Immature natural killer cell (primary cell): ENCODE measurements around the gene TBC1D2B. TPM values are rescaled to one million over a fixed set of nuclear protein-coding genes. Genes with fewer than 3 reads are reported as not detected.

Experiments used
- DNase-seq, 3 donors: peaks; one replicate each; pipeline ENCODE4 v3.0.0; 2022; ENCODE audit warnings: mixed read lengths in 1 of 3
- H3K27ac Mint-ChIP-seq, 6 donors: one replicate each; pipeline ENCODE4 v1.8.0; 2020; ENCODE audit warnings: mixed read lengths in 6 of 6, mild to moderate bottlenecking in 5 of 6, inconsistent platforms in 4 of 6, moderate library complexity in 3 of 6
- H3K27me3 Mint-ChIP-seq, 3 donors: one replicate each; pipeline ENCODE4 v1.8.0; 2020 to 2021; ENCODE audit warnings: low read depth in 3 of 3, mild to moderate bottlenecking in 3 of 3, mixed read lengths in 3 of 3, moderate library complexity in 3 of 3, inconsistent platforms in 1 of 3
- H3K36me3 Mint-ChIP-seq, 3 donors: one replicate each; pipeline ENCODE4 v1.8.0; 2020; ENCODE audit warnings: mixed read lengths in 3 of 3, inconsistent platforms in 2 of 3, mild to moderate bottlenecking in 2 of 3
- H3K4me1 Mint-ChIP-seq, 2 donors: one replicate each; pipeline ENCODE4 v1.8.0; 2020; ENCODE audit warnings: inconsistent platforms in 2 of 2, mild to moderate bottlenecking in 2 of 2, mixed read lengths in 2 of 2, moderate library complexity in 1 of 2
- H3K4me3 Mint-ChIP-seq, 5 donors: one replicate each; pipeline ENCODE4 v1.8.0; 2020; ENCODE audit warnings: mild to moderate bottlenecking in 5 of 5, mixed read lengths in 5 of 5, inconsistent platforms in 3 of 5, moderate library complexity in 3 of 5
- H3K9me3 Mint-ChIP-seq, 6 donors: one replicate each; pipeline ENCODE4 v1.8.0; 2020; ENCODE audit warnings: mild to moderate bottlenecking in 6 of 6, mixed read lengths in 6 of 6, inconsistent platforms in 4 of 6, moderate library complexity in 3 of 6
- polyA plus RNA-seq, 3 donors: library from polyadenylated mRNA; unstranded; fragments of 300-500 nt; fragmentation: Illumina TruSeq; gene quantifications; one replicate each; pipeline ENCODE4 v1.2.3, GENCODE V29; 2021

Gene TBC1D2B
- polyA plus RNA-seq, 3 donors from 2014 or later: 3.5 to 10.2 (median 7.8) TPM

DNA sequence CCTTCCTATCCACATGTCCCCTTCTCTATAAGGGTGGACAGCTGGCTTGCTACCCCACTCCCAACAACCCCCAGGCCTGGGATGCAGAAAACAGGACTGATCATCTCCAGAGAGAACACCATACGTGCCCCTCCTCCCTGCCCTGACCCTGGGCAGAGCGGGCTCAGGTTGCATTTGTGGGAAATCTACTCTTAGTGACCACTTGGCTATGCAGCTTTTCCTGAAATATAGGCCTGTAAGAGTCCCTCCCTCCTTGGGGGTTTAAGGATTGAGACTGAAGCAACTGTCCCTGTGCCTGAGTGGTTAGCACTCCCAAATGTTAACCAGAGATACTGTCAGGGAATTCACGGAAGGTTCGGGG, 26.6 kb upstream of the TBC1D2B start:
- Mint-ChIP-seq H3K27ac (peak overlapping the region; percentile 6 to 80 (median 62)), H3K4me1 (peaks cover 50 to 57% of the 10 kb centered on the region in 2 donors), H3K27me3 (peaks cover 5 to 10% (median 6%) of the 10 kb centered on the region in 3 donors), H3K9me3 (no peaks in the 10 kb centered on the region), H3K36me3 (no peaks in the 10 kb centered on the region), H3K4me3 (peak overlapping the region; percentile 62 to 79 (median 67))
- DNase-seq: no peak

DNA sequence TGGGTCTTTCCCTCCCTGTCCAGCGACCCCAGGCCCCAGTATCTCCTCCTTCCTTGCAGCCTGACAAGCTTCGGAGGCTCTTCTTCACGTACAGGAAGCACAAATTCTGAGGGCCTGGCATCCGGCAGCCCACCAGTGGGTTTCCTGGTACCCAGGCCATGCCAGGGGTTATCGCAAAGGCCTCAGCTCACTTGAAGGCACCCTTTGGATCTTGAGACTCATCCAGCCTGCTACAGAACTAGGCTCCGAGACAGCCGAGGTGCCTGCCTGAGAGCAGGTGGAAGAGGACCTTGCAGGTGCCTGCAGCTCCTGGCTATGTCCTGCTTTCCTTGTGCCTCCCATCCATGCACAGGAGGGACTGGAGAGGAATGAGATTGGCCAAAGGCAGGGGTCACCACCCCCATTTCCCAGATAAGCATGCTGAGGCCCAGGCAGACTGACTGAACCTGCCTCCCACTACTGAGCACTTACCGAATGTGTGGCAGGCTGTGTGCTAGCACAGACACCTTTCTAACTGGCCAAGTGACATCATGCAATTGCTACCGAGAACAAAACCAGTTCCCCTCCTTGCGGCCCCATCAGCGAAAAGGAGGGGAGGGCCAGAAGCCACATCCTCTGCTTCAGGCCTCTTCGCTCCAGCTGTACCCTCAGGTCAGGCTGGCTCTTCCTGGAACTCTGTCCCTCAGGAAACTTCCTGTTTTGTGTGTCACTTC, 26.1 kb upstream of the TBC1D2B start:
- H3K27ac Mint-ChIP-seq: peak overlapping the region; percentile 20 to 80 (median 62)
- peaks cover 50 to 57% of the 10 kb centered on the region in 2 donors for H3K4me1 Mint-ChIP-seq
- H3K36me3 Mint-ChIP-seq: no peaks in the 10 kb centered on the region
- H3K4me3 Mint-ChIP-seq: peak overlapping the region; percentile 62 to 79 (median 67)
- H3K9me3 Mint-ChIP-seq: no peaks in the 10 kb centered on the region
- peaks cover 5 to 10% (median 6%) of the 10 kb centered on the region in 3 donors for H3K27me3 Mint-ChIP-seq
- DNase-seq: peak; percentile 66 to 70 (median 67)

DNA sequence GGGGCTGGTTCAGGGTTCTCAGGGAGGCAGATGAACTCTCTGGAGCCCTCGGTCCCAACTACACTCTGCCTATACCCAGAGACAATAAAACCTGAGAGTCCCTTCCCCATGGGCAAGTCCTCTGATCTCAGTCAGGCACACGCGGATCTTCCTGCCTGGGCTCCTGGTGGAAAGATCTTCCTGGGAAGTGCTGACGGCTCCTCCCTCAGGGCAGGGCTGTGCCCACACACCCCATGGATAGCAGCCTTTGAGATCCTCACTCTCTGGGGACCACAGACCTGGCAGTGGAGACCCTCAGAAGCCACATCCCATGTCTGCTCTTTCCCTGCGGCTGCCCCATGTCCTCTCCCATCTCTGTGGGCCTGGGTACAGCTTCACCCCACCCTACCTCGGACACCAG, 25.2 kb upstream of the TBC1D2B start:
- H3K9me3 Mint-ChIP-seq: no peaks in the 10 kb centered on the region
- H3K27ac Mint-ChIP-seq: peak overlapping the region in 1 of 6 donors; percentile 57
- DNase-seq: no peak
- H3K4me3 Mint-ChIP-seq: peak overlapping the region in 1 of 5 donors; percentile 44
- peaks cover 49 to 53% of the 10 kb centered on the region in 2 donors for H3K4me1 Mint-ChIP-seq
- no peaks in the 10 kb centered on the region for H3K36me3 Mint-ChIP-seq
- H3K27me3 Mint-ChIP-seq: peaks cover 5 to 10% (median 6%) of the 10 kb centered on the region in 3 donors

DNA sequence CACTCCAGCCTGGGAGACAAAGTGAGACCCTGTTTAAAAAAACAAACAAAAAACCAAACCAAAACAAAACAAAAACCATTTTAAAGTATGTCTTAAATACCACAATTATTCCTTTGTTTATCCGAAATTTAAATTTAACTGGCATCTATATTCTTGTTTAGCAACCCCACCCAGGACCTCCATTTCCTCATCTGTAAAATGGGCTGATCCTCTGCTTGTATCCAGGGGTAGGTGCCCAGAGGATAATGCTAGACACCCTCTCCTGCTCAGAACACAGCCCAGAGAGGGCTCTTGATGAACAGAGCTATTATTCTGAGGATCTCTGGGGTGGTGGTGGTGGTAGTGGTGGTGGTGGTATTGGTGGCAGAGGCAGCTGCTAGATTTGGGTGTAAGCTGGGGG, 24.7 kb upstream of the TBC1D2B start:
- Mint-ChIP-seq H3K36me3 (no peaks in the 10 kb centered on the region), H3K4me3 (no peak overlapping the region), H3K9me3 (no peaks in the 10 kb centered on the region), H3K27me3 (peaks cover 5 to 10% (median 6%) of the 10 kb centered on the region in 3 donors), H3K27ac (peak overlapping the region in 1 of 6 donors; percentile 34), H3K4me1 (peaks cover 47 to 48% of the 10 kb centered on the region in 2 donors)
- DNase-seq: no peak

DNA sequence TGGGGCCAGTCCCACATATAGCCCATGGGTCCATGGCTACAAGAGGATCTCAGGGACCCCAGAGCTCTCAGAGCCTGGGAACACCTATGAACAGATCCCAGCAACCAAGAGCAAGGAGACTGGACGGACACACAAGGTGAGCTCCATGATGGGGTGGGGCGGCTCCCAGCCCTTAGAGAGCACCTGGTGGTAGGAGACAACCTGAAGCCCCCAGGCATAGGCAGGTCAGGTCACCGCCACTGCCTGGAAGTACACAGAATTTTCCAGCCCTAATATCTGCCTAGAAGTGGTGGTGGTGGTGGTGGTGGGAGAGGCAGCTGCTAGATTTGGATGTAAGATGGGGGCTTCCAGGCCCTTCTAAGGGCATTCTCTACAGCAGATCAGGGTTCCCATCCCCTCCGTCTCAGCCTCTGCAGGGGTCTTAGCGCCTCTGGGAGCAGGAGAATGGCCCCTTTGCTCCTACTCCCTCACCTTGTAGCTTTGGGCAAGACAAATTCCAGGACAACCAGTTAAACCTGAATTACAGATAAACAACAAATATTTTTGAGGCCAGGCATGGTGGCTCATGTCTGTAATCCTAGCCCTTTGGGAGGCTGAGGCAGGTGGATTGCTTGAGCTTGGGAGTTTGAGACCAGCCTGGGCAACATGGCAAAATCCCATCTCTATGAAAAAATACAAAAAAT, 24.1 kb upstream of the TBC1D2B start:
- Mint-ChIP-seq H3K36me3 (no peaks in the 10 kb centered on the region), H3K27me3 (peaks cover 5 to 10% (median 6%) of the 10 kb centered on the region in 3 donors), H3K27ac (no peak overlapping the region), H3K4me3 (no peak overlapping the region), H3K9me3 (no peaks in the 10 kb centered on the region), H3K4me1 (peaks cover 44% of the 10 kb centered on the region in 2 donors)
- DNase-seq: no peak

DNA sequence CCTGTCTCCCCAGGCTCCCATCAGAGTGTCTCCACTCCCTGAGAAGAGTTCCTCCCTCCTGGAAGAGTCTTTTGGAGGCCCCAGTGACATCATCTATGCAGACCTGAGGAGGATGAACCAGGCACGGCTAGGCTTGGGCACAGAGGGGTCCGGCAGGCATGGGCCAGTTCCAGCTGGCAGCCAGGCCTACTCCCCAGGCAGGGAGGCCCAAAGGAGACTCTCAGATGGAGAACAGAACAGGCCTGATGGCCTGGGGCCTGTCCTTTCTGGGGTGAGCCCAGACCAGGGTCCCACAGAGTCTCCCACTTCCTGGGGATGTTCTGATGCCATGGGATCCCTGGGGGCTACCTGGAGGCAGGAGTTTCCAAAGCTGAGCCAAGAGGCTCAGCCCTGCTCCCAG, 23.4 kb upstream of the TBC1D2B start:
- DNase-seq: no peak
- Mint-ChIP-seq H3K4me1 (peaks cover 37% of the 10 kb centered on the region in 2 donors), H3K36me3 (no peaks in the 10 kb centered on the region), H3K9me3 (no peaks in the 10 kb centered on the region), H3K27me3 (peaks cover 3 to 7% (median 5%) of the 10 kb centered on the region in 3 donors), H3K27ac (no peak overlapping the region), H3K4me3 (no peak overlapping the region)

DNA sequence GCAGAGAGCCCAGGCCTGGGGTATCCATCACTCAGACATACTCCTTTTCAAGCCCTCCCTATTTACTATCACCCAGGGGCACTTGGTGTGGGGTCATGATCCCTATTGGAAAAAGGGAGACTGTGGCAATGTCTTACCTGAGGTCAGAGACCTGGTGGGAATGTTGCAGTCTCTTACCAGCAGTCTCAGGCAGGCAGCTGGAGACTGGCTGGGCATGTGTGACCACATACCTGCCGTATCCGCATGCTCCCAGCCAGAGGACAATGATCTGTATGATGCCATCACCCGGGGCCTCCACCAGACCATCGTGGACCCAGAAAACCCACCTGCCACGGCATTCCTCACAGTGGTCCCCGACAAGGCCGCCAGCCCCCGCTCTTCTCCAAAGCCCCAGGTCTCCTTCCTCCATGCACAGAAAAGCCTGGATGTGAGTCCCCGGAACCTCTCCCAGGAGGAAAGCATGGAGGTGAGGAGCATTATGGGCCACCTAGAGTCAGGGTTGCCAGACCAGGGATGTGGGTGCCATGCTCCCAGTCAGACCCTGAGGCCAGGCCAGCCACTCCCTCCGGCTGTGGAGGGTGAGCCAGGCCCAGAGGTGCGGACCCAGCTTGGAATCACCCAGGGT, 20.7 kb upstream of the TBC1D2B start:
- H3K27me3 Mint-ChIP-seq: peaks cover 1 to 3% (median 3%) of the 10 kb centered on the region in 3 donors
- H3K36me3 Mint-ChIP-seq: no peaks in the 10 kb centered on the region
- H3K4me1 Mint-ChIP-seq: peaks cover 11% of the 10 kb centered on the region in 2 donors
- no peak overlapping the region for H3K4me3 Mint-ChIP-seq
- no peaks in the 10 kb centered on the region for H3K9me3 Mint-ChIP-seq
- no peak overlapping the region for H3K27ac Mint-ChIP-seq
- no peak for DNase-seq

DNA sequence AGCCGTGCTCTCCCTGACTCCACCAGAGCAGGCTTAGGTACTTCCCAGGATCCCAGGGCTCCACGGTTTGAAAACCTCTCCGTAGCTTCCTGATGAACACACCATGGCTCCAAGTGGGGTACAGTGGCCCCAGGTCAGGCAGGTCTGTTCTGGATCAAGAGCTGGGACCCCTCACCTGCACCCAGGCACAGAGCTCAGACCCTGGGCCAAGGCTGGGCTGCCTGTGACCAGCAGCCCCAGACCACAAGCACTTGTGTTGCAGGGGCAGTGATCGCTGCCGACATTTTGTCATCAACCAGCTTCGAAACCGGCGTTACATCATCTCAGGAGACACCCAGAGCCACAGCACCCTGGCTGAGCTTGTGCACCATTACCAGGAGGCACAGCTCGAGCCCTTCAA, 20.2 kb upstream of the TBC1D2B start:
- no peak overlapping the region for H3K27ac Mint-ChIP-seq
- H3K4me1 Mint-ChIP-seq: peaks cover 5% of the 10 kb centered on the region in 2 donors
- peaks cover 1 to 3% (median 3%) of the 10 kb centered on the region in 3 donors for H3K27me3 Mint-ChIP-seq
- H3K4me3 Mint-ChIP-seq: no peak overlapping the region
- no peaks in the 10 kb centered on the region for H3K36me3 Mint-ChIP-seq
- no peaks in the 10 kb centered on the region for H3K9me3 Mint-ChIP-seq
- DNase-seq: no peak

DNA sequence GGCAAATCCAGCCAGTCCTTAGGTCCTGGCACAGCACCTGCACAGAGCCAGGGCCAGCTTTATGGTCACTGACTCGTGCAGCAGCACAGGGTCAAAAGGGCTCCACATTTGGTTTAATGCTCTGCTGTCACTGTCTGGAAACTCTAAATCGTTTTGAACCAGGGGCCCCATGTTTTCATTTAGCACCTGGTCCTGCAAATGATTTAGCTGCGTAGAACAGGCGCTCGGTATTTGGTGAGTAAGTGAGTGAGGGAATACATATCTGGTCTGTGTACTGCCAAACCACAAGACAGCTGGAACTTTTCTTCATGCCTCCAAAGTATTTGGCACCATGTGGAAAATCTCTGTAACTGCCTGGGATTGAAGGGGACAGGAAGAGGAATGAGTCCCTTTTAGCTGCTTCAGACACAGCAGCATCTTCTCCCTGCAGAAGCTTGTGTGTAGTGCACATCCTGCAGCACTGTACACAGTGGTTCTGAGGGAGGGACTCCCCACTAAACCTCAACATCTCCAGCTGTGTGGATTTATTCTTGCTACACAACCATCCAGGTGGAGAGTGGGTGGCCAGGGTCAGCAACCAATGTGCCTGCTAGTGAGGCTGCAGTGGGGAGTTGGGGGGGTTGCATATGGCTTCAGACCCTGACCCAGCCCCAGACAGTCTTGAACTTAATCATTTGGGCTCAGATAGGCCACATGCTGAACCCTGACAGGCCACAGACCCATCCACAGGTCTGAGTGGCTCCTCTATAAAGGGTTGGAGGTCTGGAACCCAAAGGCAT, 15.9 kb upstream of the TBC1D2B start:
- Mint-ChIP-seq H3K27me3 (peaks cover 0 to 5% (median 2%) of the 10 kb centered on the region in 3 donors), H3K9me3 (no peaks in the 10 kb centered on the region), H3K36me3 (no peaks in the 10 kb centered on the region), H3K4me3 (no peak overlapping the region), H3K27ac (no peak overlapping the region), H3K4me1 (peaks cover 0 to 9% of the 10 kb centered on the region in 2 donors)
- DNase-seq: no peak

DNA sequence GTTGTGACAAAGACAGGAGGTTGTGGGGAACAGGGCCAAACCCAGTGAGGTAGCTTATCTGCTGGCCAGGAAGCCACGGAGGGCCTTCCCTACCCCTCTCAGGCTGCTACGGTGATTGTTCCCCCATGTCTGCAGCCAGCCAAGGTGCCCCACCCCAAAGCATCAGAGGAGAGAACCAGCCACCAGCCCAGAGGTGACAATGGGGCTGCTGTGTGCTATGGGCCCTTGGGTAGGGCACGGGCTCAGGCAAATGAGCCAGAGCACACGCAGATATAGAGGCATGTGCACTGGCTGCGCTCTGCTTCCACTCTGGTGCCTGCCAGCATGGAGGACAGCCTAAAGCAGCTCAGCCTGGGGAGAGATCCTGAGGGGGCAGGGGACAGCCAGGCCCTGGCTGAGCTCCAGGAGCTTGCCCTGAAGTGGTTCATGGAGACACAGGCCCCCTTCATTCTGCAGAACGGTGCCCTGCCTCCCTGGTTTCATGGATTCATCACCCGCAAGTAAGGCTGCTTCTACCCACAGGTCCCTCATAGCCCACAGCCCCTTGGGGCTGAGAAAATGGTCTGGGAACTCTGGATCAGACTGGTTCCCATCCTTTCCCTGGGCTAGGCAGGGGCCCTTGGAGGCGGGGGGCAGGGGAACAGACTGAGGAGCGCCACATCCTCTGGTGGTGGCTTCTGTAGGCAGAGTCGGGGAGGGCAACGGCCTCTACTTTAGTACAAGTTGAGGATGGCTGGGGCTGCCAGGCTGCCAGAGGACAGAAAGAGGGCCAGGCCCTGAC, 14.9 kb upstream of the TBC1D2B start, which contains the start of gene SH2D7:
SH2D7 (plus strand) TSS at position 301 of the 781 bp plus-strand sequence; CDS start at position 325, 24 bp downstream.
- Mint-ChIP-seq H3K27ac (no peak within 1 kb of the TSS), H3K36me3 (no peaks in the 10 kb centered on the region), H3K4me1 (peaks cover 0 to 9% of the 10 kb centered on the region in 2 donors), H3K9me3 (no peaks in the 10 kb centered on the region), H3K27me3 (peaks cover 0 to 5% (median 2%) of the 10 kb centered on the region in 3 donors), H3K4me3 (no peak within 1 kb of the TSS)
- no peak for DNase-seq

DNA sequence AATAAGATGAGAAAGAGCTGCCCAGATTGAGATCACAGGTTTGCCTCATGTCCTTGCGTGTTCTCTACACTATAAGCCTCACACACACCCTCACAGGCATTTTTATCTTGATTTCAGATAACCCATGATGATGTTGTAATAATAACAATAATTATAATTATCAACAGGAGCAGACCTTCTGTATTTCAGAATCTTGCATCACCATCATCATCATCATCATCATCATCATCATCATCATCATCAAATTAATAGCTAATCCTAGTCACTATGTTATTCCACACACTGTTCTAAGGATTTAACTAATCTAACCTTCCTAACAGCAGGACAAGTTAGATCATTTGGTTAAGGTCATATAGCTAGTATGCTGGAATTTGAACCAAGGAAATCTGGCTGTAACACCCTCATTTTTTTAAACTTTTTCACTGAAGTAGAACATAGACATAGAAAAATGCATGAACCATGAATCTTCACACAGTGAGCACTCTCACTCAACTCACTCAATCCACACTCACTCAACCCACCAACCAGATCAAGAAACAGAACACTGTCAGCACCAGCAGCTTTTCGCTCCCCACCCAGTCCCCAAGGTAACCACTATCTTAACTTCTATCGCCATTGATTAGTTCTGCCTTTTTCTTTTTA, 13.0 kb upstream of the TBC1D2B start:
- Mint-ChIP-seq H3K27me3 (peaks cover 0 to 5% (median 2%) of the 10 kb centered on the region in 3 donors), H3K36me3 (no peaks in the 10 kb centered on the region), H3K9me3 (no peaks in the 10 kb centered on the region), H3K27ac (no peak overlapping the region), H3K4me3 (no peak overlapping the region), H3K4me1 (peaks cover 0 to 9% of the 10 kb centered on the region in 2 donors)
- no peak for DNase-seq

DNA sequence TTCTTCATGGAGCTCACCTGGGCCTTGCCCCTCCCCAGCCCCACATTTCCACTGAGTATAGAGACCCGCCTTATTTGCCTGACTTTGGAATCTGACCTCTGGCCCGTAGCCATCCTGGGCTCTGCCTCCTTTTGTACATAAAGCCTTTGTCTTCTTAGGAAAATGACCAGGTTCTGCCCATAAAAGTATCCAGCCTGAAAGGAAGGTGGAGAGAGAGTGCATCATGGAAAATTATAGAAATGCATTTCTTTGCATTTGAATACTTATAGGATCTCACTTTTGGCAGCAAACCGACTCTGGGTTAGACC, 11.2 kb upstream of the TBC1D2B start:
- Mint-ChIP-seq H3K27me3 (peaks cover 0 to 5% (median 2%) of the 10 kb centered on the region in 3 donors), H3K9me3 (no peaks in the 10 kb centered on the region), H3K36me3 (peaks cover 0 to 4% (median 0%) of the 10 kb centered on the region in 3 donors), H3K27ac (no peak overlapping the region), H3K4me1 (peaks cover 0 to 9% of the 10 kb centered on the region in 2 donors), H3K4me3 (no peak overlapping the region)
- DNase-seq: no peak
